ENCODE measurements around the gene TMCC3. TPM values are rescaled to one million over a fixed set of nuclear protein-coding genes. Genes with fewer than 3 reads are reported as not detected.
"Not testable (repeated sequence)": the region's sequence is repeated elsewhere in the genome, so short reads cannot be mapped to it uniquely, and the experiment has no call there.

The TMCC3 gene
- polyA plus RNA-seq, 3 donors, result 39.4 to 41.5 (median 39.5) TPM

- no peak for DNase-seq
Measured at GRCh38 chr12:94575645-94576403, 74.5 kb downstream of the TMCC3 start.

- DNase-seq, result no peak
Measured at GRCh38 chr12:94575024-94575423, 75.3 kb downstream of the TMCC3 start.

- DNase-seq, result peak; percentile 77
Measured at GRCh38 chr12:94571556-94571955, 78.8 kb downstream of the TMCC3 start.

GRCh38 chr12:94570161-94570560 is 80.2 kb downstream of the TMCC3 start:
- DNase-seq, result no peak

GRCh38 chr12:94567761-94568160 is 82.6 kb downstream of the TMCC3 start:
- DNase-seq, result no peak

GRCh38 chr12:94566345-94566744 is 84.0 kb downstream of the TMCC3 start:
- DNase-seq, result no peak

GRCh38 chr12:94565683-94566082 is 84.7 kb downstream of the TMCC3 start:
- DNase-seq, result no peak

- no peak for DNase-seq
Measured at GRCh38 chr12:94563286-94563685, 87.1 kb downstream of the TMCC3 start.

GRCh38 chr12:94561943-94562411 is 88.4 kb downstream of the TMCC3 start:
- no peak for DNase-seq

- DNase-seq, result no peak
Measured at GRCh38 chr12:94560431-94561221, 89.7 kb downstream of the TMCC3 start.

- no peak for DNase-seq
Measured at GRCh38 chr12:94558612-94559011, 91.7 kb downstream of the TMCC3 start.

GRCh38 chr12:94557746-94558295 is 92.5 kb downstream of the TMCC3 start:
- DNase-seq, result no peak

GRCh38 chr12:94555687-94556086 is 94.7 kb downstream of the TMCC3 start:
- no peak for DNase-seq

- DNase-seq, result no peak
Measured at GRCh38 chr12:94553875-94554274, 96.5 kb downstream of the TMCC3 start.

- DNase-seq, result no peak
Measured at GRCh38 chr12:94553130-94553519, 97.2 kb downstream of the TMCC3 start.

- DNase-seq, result no peak
Measured at GRCh38 chr12:94551810-94552209, 98.5 kb downstream of the TMCC3 start.

GRCh38 chr12:94550964-94551363 is 99.4 kb downstream of the TMCC3 start:
- DNase-seq, result no peak

- DNase-seq, result not testable (repeated sequence)
Measured at GRCh38 chr12:94548833-94549232, 101.5 kb downstream of the TMCC3 start.

GRCh38 chr12:94545935-94546771 is 104.2 kb downstream of the TMCC3 start:
- peak; percentile 67 for DNase-seq

GRCh38 chr12:94544355-94544754 is 106.0 kb downstream of the TMCC3 start:
- DNase-seq, result no peak

- DNase-seq, result no peak
Measured at GRCh38 chr12:94538318-94538717, 112.0 kb downstream of the TMCC3 start.

All from renal pelvis (tissue), 4 donors.